ENCODE results near the gene SKOR1.
A peak's percentile ranks its signal among the peaks of the same experiment; 100 is the strongest.

SKOR1 gene

DNA sequence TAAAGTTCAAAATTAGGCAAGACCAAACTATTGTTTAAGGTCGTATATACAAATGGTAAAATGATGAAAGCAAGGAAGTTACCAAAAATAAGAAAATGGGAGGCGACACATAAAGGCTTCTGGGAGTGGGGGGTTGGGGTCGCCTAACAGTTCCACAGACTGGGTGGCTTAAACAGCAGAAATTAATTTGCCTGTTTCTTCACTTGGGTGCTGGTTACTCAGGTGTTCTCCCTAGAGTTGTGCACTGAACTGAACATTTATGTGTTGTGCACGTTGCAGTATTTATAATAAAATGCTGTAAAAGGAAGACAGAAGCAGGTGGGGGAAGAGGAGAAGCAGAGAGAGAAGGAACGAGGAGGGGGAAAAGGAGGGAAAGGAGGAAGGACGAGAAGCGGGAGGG is 25.0 kb downstream of the SKOR1 start:
- no peak overlapping the region for H3K4me3 ChIP-seq (replicated peaks; ENCODE audit: insufficient read depth, low read length)
- no peaks in the 10 kb centered on the region for H3K27me3 ChIP-seq (ENCODE audit: insufficient read depth, poor library complexity, severe bottlenecking)
- peak overlapping the region; percentile 29 for H3K27ac ChIP-seq (replicated peaks)
- no peak for TF ChIP-seq SPI1 (IDR thresholded peaks at IDR 0.05; ENCODE audit: borderline replicate concordance, low read depth)
- no peak for TF ChIP-seq GABPA (IDR thresholded peaks at IDR 0.05; ENCODE audit: low read depth)
- TF ChIP-seq, protein P1, sequence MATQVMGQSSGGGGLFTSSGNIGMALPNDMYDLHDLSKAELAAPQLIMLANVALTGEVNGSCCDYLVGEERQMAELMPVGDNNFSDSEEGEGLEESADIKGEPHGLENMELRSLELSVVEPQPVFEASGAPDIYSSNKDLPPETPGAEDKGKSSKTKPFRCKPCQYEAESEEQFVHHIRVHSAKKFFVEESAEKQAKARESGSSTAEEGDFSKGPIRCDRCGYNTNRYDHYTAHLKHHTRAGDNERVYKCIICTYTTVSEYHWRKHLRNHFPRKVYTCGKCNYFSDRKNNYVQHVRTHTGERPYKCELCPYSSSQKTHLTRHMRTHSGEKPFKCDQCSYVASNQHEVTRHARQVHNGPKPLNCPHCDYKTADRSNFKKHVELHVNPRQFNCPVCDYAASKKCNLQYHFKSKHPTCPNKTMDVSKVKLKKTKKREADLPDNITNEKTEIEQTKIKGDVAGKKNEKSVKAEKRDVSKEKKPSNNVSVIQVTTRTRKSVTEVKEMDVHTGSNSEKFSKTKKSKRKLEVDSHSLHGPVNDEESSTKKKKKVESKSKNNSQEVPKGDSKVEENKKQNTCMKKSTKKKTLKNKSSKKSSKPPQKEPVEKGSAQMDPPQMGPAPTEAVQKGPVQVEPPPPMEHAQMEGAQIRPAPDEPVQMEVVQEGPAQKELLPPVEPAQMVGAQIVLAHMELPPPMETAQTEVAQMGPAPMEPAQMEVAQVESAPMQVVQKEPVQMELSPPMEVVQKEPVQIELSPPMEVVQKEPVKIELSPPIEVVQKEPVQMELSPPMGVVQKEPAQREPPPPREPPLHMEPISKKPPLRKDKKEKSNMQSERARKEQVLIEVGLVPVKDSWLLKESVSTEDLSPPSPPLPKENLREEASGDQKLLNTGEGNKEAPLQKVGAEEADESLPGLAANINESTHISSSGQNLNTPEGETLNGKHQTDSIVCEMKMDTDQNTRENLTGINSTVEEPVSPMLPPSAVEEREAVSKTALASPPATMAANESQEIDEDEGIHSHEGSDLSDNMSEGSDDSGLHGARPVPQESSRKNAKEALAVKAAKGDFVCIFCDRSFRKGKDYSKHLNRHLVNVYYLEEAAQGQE (IDR thresholded peaks at IDR 0.05; ENCODE audit: insufficient replicate concordance, low read depth): no peak
- TF ChIP-seq, protein P2, sequence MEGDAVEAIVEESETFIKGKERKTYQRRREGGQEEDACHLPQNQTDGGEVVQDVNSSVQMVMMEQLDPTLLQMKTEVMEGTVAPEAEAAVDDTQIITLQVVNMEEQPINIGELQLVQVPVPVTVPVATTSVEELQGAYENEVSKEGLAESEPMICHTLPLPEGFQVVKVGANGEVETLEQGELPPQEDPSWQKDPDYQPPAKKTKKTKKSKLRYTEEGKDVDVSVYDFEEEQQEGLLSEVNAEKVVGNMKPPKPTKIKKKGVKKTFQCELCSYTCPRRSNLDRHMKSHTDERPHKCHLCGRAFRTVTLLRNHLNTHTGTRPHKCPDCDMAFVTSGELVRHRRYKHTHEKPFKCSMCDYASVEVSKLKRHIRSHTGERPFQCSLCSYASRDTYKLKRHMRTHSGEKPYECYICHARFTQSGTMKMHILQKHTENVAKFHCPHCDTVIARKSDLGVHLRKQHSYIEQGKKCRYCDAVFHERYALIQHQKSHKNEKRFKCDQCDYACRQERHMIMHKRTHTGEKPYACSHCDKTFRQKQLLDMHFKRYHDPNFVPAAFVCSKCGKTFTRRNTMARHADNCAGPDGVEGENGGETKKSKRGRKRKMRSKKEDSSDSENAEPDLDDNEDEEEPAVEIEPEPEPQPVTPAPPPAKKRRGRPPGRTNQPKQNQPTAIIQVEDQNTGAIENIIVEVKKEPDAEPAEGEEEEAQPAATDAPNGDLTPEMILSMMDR (IDR thresholded peaks at IDR 0.05; ENCODE audit: insufficient read depth, low read length): no peak
- no peak for TF ChIP-seq POLR2AphosphoS5 (IDR thresholded peaks at IDR 0.05; ENCODE audit: low read depth)
- no peak for DNase-seq (ENCODE audit: low read depth in 1 of 2, low spot score in 1 of 2)

DNA sequence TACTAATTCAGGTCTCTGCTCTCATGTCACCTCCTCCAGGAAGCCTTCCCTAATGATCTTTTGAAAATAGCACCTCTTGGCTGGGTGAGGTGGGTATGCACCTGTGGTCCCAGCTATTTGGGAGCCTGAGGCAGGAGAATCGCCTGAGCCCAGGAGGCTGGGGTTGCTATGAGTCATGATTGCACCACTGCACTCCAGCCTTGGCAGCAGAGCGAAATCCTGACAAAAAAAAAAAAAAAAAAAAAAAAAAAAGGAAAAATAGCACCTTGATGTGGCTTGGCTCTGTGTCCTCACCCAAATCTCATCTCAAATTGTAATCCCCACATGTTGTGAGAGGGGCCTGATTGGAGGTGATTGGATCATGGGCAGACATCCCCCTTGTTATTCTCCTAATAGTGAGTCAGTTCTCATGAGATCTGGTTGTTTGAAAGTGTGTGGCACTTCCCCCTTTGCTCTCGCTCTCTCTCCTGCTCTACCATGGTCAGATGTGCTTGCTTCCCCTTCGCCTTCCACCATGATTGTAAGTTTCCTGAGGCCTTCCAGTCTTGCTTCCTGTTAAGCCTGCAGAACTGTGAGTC is 25.8 kb downstream of the SKOR1 start:
- Histone ChIP-seq H3K27ac (replicated peaks) (peak overlapping the region; percentile 29), H3K27me3 (ENCODE audit: insufficient read depth, poor library complexity, severe bottlenecking) (no peaks in the 10 kb centered on the region), H3K4me3 (replicated peaks; ENCODE audit: insufficient read depth, low read length) (no peak overlapping the region)
- DNase-seq (ENCODE audit: low read depth in 1 of 2, low spot score in 1 of 2): peak; percentile 68 to 87
- TF ChIP-seq GABPA (IDR thresholded peaks at IDR 0.05; ENCODE audit: low read depth) (peak; percentile 13; the same call in 1 of the 2 replicates), POLR2AphosphoS5 (IDR thresholded peaks at IDR 0.05; ENCODE audit: low read depth) (peak; percentile 53; the same call in 1 of the 2 replicates), SPI1 (IDR thresholded peaks at IDR 0.05; ENCODE audit: borderline replicate concordance, low read depth) (peak; percentile 94)
- TF ChIP-seq, protein P1 (IDR thresholded peaks at IDR 0.05; ENCODE audit: insufficient replicate concordance, low read depth): no peak
- TF ChIP-seq, protein P2 (IDR thresholded peaks at IDR 0.05; ENCODE audit: insufficient read depth, low read length): no peak

DNA sequence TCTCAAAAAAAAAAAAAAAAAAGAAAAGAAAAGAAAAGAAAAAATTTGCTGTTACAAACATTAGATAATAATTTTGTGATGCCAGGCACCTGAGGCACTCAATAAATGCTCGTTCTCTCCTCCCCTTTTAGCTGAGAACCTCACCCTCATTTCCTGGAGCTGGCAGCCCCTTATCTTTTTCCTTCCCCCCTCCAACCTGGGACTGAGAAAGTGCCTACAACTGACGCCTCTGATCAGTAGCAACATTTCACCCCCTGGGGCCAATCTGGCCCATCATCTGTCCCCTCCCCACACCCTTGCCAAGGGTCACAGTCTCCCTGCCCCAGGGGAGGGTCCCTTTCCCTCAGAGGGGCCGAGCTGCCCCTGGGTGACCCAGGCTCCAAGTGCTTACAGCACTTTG is 27.1 kb downstream of the SKOR1 start:
- no peak for TF ChIP-seq GABPA (IDR thresholded peaks at IDR 0.05; ENCODE audit: low read depth)
- no peak for TF ChIP-seq SPI1 (IDR thresholded peaks at IDR 0.05; ENCODE audit: borderline replicate concordance, low read depth)
- TF ChIP-seq, protein P2 (IDR thresholded peaks at IDR 0.05; ENCODE audit: insufficient read depth, low read length): no peak
- TF ChIP-seq, protein P1 (IDR thresholded peaks at IDR 0.05; ENCODE audit: insufficient replicate concordance, low read depth): no peak
- no peak for TF ChIP-seq POLR2AphosphoS5 (IDR thresholded peaks at IDR 0.05; ENCODE audit: low read depth)
- Histone ChIP-seq H3K4me3 (replicated peaks; ENCODE audit: insufficient read depth, low read length) (no peak overlapping the region), H3K27me3 (ENCODE audit: insufficient read depth, poor library complexity, severe bottlenecking) (no peaks in the 10 kb centered on the region), H3K27ac (replicated peaks) (no peak overlapping the region)
- DNase-seq (ENCODE audit: low read depth in 1 of 2, low spot score in 1 of 2): no peak
